ENCODE results near the gene DGLUCY. TPM values are rescaled to one million over a fixed set of nuclear protein-coding genes. Genes with fewer than 3 reads are reported as not detected.

The DGLUCY gene
- total and polyA plus RNA-seq, 2 experiments from 2014 or later: 82.7 to 90.0 TPM

DNA sequence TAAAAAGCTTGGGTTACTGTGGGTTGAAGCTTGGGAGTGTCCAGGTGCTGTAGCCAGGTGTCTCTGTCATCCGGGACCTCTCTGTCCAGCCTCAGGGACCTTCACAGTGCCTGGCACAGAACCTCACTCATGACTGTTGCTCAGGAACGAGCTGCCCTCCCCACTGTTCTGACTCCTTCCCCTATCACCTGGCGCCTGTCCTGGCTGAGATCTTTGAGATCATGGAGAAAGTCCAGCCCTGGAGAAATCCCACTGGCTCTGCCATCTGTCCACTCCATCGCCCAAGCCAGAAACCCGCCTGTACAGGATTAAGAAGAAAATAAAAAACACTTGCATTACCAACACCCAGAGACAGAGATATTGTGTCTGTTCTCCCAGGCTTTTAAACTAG lies 53.5 kb downstream of the DGLUCY start:
- H3K27me3 ChIP-seq: no peaks in the 10 kb centered on the region

DNA sequence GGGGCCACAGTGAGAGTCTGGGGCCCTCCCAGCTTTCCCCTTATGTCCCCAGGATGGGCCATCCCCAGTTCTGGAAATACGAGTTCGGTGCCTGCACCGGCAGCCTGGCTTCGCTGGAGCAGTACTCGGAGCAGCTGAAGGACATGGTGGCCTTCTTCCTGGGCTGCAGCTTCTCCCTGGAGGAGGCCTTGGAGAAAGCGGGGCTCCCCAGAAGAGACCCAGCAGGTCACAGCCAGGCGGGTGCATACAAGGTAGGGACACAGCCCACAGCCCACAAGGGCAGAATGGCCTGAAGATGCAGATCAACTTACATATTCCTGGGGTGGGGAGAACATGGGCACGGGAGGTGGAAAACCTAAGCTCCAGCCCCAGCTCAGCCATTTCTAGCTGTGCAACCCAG lies 56.1 kb downstream of the DGLUCY start:
- peaks cover 4% of the 10 kb centered on the region for H3K4me1 ChIP-seq (ENCODE audit: low read depth)
- TF ChIP-seq, protein P1, sequence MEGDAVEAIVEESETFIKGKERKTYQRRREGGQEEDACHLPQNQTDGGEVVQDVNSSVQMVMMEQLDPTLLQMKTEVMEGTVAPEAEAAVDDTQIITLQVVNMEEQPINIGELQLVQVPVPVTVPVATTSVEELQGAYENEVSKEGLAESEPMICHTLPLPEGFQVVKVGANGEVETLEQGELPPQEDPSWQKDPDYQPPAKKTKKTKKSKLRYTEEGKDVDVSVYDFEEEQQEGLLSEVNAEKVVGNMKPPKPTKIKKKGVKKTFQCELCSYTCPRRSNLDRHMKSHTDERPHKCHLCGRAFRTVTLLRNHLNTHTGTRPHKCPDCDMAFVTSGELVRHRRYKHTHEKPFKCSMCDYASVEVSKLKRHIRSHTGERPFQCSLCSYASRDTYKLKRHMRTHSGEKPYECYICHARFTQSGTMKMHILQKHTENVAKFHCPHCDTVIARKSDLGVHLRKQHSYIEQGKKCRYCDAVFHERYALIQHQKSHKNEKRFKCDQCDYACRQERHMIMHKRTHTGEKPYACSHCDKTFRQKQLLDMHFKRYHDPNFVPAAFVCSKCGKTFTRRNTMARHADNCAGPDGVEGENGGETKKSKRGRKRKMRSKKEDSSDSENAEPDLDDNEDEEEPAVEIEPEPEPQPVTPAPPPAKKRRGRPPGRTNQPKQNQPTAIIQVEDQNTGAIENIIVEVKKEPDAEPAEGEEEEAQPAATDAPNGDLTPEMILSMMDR (IDR thresholded peaks at IDR 0.05; ENCODE audit: low read depth, low read length): no peak
- H3K27ac ChIP-seq: no peak overlapping the region
- no peaks in the 10 kb centered on the region for H3K9me3 ChIP-seq (ENCODE audit: low read depth)
- DNase-seq (ENCODE audit: low read depth in 1 of 2, low spot score in 1 of 2): no peak
- H3K4me3 ChIP-seq: no peak overlapping the region
- H3K36me3 ChIP-seq: peaks cover 3% of the 10 kb centered on the region
- H3K27me3 ChIP-seq: no peaks in the 10 kb centered on the region

More for the DNA sequence above, 53.5 kb downstream of the DGLUCY start:
- H3K27ac ChIP-seq: no peak overlapping the region
- H3K9me3 ChIP-seq (ENCODE audit: low read depth): no peaks in the 10 kb centered on the region
- H3K4me1 ChIP-seq (ENCODE audit: low read depth): peaks cover 4% of the 10 kb centered on the region
- no peak overlapping the region for H3K4me3 ChIP-seq
- TF ChIP-seq, protein P1 (IDR thresholded peaks at IDR 0.05; ENCODE audit: low read depth, low read length): no peak
- no peak for DNase-seq (ENCODE audit: low read depth in 1 of 2, low spot score in 1 of 2)
- no peaks in the 10 kb centered on the region for H3K36me3 ChIP-seq

DNA sequence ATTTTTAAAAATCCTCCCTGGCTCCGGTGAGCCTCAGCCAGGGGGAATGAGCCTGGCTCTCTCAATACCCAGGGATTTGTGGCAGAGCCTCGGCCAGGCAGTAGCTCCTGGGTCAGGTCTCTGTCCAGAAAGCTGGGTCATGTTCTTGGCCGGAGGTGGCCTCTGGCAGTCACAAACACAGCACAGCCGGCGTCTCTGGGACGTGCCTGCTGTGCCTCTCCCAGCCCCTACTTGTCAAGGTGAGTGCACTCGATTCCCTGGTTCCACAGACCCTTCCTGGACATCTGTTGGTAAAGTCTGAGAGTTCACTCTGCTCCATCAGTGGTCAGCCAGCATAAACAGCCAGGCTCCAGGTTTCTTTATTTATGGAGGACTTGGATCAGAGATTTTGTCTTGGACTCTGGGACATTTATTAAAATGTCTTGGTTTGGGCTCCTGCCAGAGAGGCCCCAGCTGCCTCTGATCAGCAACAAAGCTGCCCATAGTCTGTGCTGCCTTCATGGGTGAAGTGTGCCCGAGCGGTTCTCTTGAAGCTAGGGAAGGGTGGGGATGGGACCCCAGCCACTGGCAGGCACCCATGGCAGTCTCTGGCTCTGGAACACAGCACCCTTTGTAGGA lies 56.7 kb downstream of the DGLUCY start:
- peak in 1 of 2 donors; percentile 17 for DNase-seq (ENCODE audit: low read depth in 1 of 2, low spot score in 1 of 2)
- no peak overlapping the region for H3K4me3 ChIP-seq
- no peaks in the 10 kb centered on the region for H3K9me3 ChIP-seq (ENCODE audit: low read depth)
- no peak overlapping the region for H3K27ac ChIP-seq
- H3K27me3 ChIP-seq: no peaks in the 10 kb centered on the region
- TF ChIP-seq, protein P1 (IDR thresholded peaks at IDR 0.05; ENCODE audit: low read depth, low read length): no peak
- peaks cover 4% of the 10 kb centered on the region for H3K4me1 ChIP-seq (ENCODE audit: low read depth)
- peaks cover 3% of the 10 kb centered on the region for H3K36me3 ChIP-seq

GRCh38 chr14:91171291-91171690 lies 57.4 kb downstream of the DGLUCY start:
- TF ChIP-seq, protein P1 (IDR thresholded peaks at IDR 0.05; ENCODE audit: low read depth, low read length): no peak
- H3K27ac ChIP-seq: no peak overlapping the region
- no peak overlapping the region for H3K4me3 ChIP-seq
- peak in 1 of 2 donors; percentile 8 for DNase-seq (ENCODE audit: low read depth in 1 of 2, low spot score in 1 of 2)
- H3K36me3 ChIP-seq: peaks cover 3% of the 10 kb centered on the region
- no peaks in the 10 kb centered on the region for H3K27me3 ChIP-seq
- H3K4me1 ChIP-seq (ENCODE audit: low read depth): peaks cover 4% of the 10 kb centered on the region
- no peaks in the 10 kb centered on the region for H3K9me3 ChIP-seq (ENCODE audit: low read depth)

GRCh38 chr14:91173221-91173670 lies 59.4 kb downstream of the DGLUCY start:
- Histone ChIP-seq H3K4me3 (no peak overlapping the region), H3K36me3 (peaks cover 3% of the 10 kb centered on the region), H3K27me3 (no peaks in the 10 kb centered on the region), H3K4me1 (ENCODE audit: low read depth) (peaks cover 4% of the 10 kb centered on the region), H3K9me3 (ENCODE audit: low read depth) (no peaks in the 10 kb centered on the region), H3K27ac (no peak overlapping the region)
- TF ChIP-seq, protein P1 (IDR thresholded peaks at IDR 0.05; ENCODE audit: low read depth, low read length): peak; percentile 80
- peak; percentile 82 to 86 for DNase-seq (ENCODE audit: low read depth in 1 of 2, low spot score in 1 of 2)
